Neural crest cell (in vitro differentiated cells): Measurements from ENCODE around the gene C1QTNF8. TPM values are rescaled to one million over a fixed set of nuclear protein-coding genes. Genes with fewer than 3 reads are reported as not detected.

Source experiments
- DNase-seq: peaks from one replicate; pipeline ENCODE4 v3.0.0; 2021; ENCODE audit warnings: low read depth, mixed read lengths, low spot score
- H3K27ac Mint-ChIP-seq: one replicate; pipeline ENCODE4 v1.8.0; 2021; ENCODE audit warnings: mild to moderate bottlenecking, mixed read lengths; ENCODE audit not compliant: unreplicated experiment
- H3K27me3 Mint-ChIP-seq: 2 replicates; pipeline ENCODE4 v1.8.0; 2021; ENCODE audit warnings: low read depth, mild to moderate bottlenecking, mixed read lengths
- H3K36me3 Mint-ChIP-seq: 2 replicates; pipeline ENCODE4 v1.8.0; 2021; ENCODE audit warnings: low read depth, mild to moderate bottlenecking, mixed read lengths
- H3K4me1 Mint-ChIP-seq: 2 replicates; pipeline ENCODE4 v1.8.0; 2021; ENCODE audit warnings: mixed read lengths
- H3K4me3 Mint-ChIP-seq: one replicate; pipeline ENCODE4 v1.8.0; 2021; ENCODE audit warnings: mild to moderate bottlenecking, mixed read lengths
- H3K9me3 Mint-ChIP-seq: 2 replicates; pipeline ENCODE4 v1.8.0; 2021; ENCODE audit warnings: mixed read lengths
- total RNA-seq: library from RNA; stranded (reverse); gene quantifications from 2 replicates; pipeline ENCODE4 v1.2.1, GENCODE V29; 2021
- TF ChIP-seq, protein P1 (sequence below): fragments of 200-600 bp; sonication (generic); conservative IDR thresholded peaks from 2 replicates; pipeline ENCODE4 v1.5.0; 2021; ENCODE audit warnings: antibody characterized with exemption, mild to moderate bottlenecking

Gene C1QTNF8
- total RNA-seq, 1 donor from 2014 or later = 0.19 TPM

DNA sequence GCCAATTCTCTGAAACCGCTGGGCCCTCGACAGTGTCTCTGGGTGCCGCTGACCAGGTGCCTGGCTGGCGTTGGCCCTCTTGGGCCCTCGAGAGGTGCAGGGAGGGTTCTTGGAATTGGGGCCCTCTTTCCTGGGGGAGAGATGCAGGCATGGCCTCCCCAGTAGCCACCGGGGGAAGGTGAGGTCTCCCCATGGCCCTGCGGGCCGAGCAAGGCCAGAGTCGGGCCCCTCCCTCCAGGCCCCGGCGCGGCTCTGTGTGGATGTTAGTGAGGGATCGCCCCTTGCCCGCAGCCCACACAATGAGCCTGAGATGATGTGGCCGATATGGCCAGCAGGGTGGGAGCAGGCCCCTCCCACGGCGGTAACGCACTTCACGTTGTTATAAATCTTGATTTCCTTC is 23.1 kb upstream of the C1QTNF8 start:
- H3K4me1 Mint-ChIP-seq = no peaks in the 10 kb centered on the region
- H3K27ac Mint-ChIP-seq = no peak overlapping the region
- H3K4me3 Mint-ChIP-seq = no peak overlapping the region
- no peaks in the 10 kb centered on the region for H3K9me3 Mint-ChIP-seq
- H3K27me3 Mint-ChIP-seq = no peaks in the 10 kb centered on the region
- no peak for DNase-seq
- H3K36me3 Mint-ChIP-seq = no peaks in the 10 kb centered on the region
- TF ChIP-seq, protein P1, sequence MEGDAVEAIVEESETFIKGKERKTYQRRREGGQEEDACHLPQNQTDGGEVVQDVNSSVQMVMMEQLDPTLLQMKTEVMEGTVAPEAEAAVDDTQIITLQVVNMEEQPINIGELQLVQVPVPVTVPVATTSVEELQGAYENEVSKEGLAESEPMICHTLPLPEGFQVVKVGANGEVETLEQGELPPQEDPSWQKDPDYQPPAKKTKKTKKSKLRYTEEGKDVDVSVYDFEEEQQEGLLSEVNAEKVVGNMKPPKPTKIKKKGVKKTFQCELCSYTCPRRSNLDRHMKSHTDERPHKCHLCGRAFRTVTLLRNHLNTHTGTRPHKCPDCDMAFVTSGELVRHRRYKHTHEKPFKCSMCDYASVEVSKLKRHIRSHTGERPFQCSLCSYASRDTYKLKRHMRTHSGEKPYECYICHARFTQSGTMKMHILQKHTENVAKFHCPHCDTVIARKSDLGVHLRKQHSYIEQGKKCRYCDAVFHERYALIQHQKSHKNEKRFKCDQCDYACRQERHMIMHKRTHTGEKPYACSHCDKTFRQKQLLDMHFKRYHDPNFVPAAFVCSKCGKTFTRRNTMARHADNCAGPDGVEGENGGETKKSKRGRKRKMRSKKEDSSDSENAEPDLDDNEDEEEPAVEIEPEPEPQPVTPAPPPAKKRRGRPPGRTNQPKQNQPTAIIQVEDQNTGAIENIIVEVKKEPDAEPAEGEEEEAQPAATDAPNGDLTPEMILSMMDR = no peak

DNA sequence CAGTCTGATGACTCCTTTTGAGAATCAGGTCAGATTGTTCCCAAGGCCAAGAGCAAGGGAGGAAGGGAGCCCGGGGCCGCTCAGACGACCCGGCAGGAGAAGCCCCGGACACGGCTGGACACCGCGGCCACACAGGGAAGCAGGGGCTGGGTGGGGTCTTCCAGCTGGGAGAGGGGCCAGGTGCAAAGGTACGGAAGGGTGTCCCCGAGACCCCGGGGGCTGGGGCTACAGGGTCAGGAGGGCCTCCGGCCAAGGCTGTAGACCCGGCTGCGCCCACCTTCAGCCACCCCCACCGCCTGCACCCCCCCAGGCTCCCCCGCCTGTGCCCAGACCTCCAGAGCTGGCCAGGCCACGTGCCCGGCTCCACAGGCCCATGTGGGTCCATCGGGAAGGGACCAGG is 21.9 kb upstream of the C1QTNF8 start:
- H3K36me3 Mint-ChIP-seq = no peaks in the 10 kb centered on the region
- H3K4me3 Mint-ChIP-seq = no peak overlapping the region
- no peak overlapping the region for H3K27ac Mint-ChIP-seq
- no peaks in the 10 kb centered on the region for H3K4me1 Mint-ChIP-seq
- no peaks in the 10 kb centered on the region for H3K27me3 Mint-ChIP-seq
- no peaks in the 10 kb centered on the region for H3K9me3 Mint-ChIP-seq
- TF ChIP-seq, protein P1 = no peak
- DNase-seq = no peak

DNA sequence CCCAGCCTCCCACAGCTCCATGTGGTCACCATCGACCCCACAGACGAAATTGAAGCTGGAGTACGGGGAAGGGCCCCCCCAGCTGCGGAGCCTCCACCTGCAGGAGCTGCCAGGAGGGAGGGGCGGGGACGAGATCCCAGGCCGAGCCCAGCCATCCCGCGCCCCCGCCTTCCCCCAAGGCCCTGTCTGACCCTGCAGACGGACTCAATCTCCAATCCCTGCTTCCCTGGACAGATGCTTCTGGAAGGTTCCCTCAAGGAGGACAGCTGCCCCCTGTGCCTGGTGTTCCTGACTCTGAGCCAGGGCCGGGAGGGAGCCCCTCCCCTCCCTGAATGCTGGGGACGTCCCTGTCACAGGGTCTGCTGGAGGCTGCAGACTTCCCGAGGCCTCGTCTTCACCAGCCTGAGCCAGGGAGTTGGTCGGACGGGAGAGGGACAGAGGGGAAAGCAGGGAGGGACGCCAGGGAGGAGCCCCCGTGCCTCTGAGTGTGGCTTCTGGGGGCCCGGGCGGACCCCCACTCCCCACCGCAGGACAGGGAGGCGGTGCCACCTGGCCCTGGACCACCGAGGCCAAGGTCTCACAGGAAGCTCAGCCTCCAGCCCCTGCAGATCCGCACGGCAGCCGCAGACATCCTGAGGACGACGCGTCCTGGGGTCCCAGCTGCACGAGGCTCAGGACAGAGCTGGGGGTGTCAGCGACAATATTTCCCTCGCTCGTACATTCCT is 21.3 kb upstream of the C1QTNF8 start:
- Mint-ChIP-seq H3K4me3 (no peak overlapping the region), H3K27me3 (no peaks in the 10 kb centered on the region), H3K27ac (no peak overlapping the region), H3K9me3 (no peaks in the 10 kb centered on the region), H3K36me3 (no peaks in the 10 kb centered on the region), H3K4me1 (no peaks in the 10 kb centered on the region)
- no peak for DNase-seq
- TF ChIP-seq, protein P1 = no peak

DNA sequence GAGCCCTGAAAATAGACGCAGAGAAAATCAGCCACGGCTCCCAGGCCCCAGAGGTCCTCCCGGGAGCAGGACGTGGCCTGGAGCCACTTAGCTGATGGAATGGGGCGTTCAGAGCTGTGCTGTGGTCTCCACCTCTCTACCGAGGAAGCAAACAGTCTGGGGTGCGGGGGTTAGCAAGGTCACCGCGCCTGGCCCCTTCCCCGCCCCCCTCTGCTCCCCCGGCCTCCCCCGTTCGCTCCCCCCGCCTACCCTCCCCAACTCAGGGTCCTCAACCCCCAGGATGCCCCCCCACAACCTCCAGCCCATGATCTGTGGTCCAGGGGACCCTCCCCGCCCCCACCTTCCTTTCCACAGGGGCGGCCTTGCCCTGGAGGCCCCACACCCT is 20.6 kb upstream of the C1QTNF8 start:
- H3K36me3 Mint-ChIP-seq = no peaks in the 10 kb centered on the region
- H3K4me1 Mint-ChIP-seq = no peaks in the 10 kb centered on the region
- no peaks in the 10 kb centered on the region for H3K27me3 Mint-ChIP-seq
- no peak overlapping the region for H3K27ac Mint-ChIP-seq
- H3K4me3 Mint-ChIP-seq = no peak overlapping the region
- TF ChIP-seq, protein P1 = no peak
- DNase-seq = no peak
- H3K9me3 Mint-ChIP-seq = no peaks in the 10 kb centered on the region

DNA sequence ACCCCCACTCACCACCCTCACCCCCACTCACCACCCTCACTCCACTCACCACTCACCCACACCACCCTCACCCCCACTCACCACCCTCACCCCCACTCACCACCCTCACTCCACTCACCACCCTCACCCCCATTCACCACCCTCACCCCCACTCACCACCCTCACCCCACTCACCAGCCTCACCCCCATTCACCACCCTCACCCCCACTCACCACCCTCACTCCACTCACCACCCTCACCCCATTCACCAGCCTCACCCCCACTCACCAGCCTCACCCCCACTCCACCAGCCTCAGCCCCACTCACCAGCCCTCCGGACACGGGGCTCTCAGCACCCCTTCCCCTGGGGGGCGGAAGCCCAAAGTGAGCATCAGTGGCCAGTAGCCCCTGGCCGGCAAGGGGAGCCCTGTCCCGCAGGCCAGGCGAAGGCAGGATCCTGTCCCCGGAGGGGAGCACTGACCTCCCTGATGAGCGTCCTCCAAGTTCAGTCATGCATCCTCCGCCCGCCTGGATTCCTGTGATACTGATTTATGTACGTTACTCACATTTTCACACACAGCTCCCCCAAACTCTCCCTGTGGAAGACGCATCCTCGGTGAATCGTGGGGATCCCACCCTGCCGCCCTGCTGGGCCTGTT is 18.0 kb upstream of the C1QTNF8 start:
- Mint-ChIP-seq H3K9me3 (no peaks in the 10 kb centered on the region), H3K36me3 (no peaks in the 10 kb centered on the region), H3K4me3 (no peak overlapping the region), H3K4me1 (no peaks in the 10 kb centered on the region), H3K27me3 (peaks cover 12% of the 10 kb centered on the region), H3K27ac (no peak overlapping the region)
- DNase-seq = no peak
- TF ChIP-seq, protein P1 = no peak
